Heart right ventricle (tissue), 16 donors: ENCODE data around the gene CLRN2. TPM values are rescaled to one million over a fixed set of nuclear protein-coding genes. Genes with fewer than 3 reads are reported as not detected.

Experiments
- ATAC-seq, 8 donors: fragments of 200-7000 bp; cut with Tn5 transposase; one replicate each; pipeline ENCODE4 v1.9.1; 2020; ENCODE audit warnings: mild to moderate bottlenecking in 8 of 8, moderate library complexity in 8 of 8, moderate number of reproducible peaks in 1 of 8
- DNase-seq, 2 donors: peaks; one replicate each; pipeline ENCODE4 v3.0.0-alpha.2; 2020
- H3K27ac ChIP-seq, 10 donors: fragments of 200-600 bp; sonication (generic) in 2 of 10; one replicate each; pipeline versions ENCODE4 v1.5.0 to v1.8.0; 2020 to 2022; ENCODE audit warnings: mild to moderate bottlenecking in 3 of 10
- H3K27me3 ChIP-seq, 7 donors: fragments of 200-600 bp; one replicate each; pipeline ENCODE4 v1.8.0; 2021 to 2022; ENCODE audit warnings: mild to moderate bottlenecking in 2 of 7
- H3K36me3 ChIP-seq, 9 donors: fragments of 200-600 bp; sonication (generic) in 1 of 9; one replicate each; pipeline versions ENCODE4 v1.5.0 to v1.8.0; 2020 to 2022; ENCODE audit warnings: mild to moderate bottlenecking in 2 of 9
- H3K4me1 ChIP-seq, 9 donors: fragments of 200-600 bp; sonication (generic) in 1 of 9; one replicate each; pipeline versions ENCODE4 v1.5.0 to v1.8.0; 2020 to 2022; ENCODE audit warnings: mild to moderate bottlenecking in 4 of 9
- H3K4me3 ChIP-seq, 10 donors: fragments of 200-600 bp; sonication (generic) in 2 of 10; one replicate each; pipeline versions ENCODE4 v1.5.0 to v1.8.0; 2020 to 2022; ENCODE audit warnings: mild to moderate bottlenecking in 7 of 10, moderate library complexity in 2 of 10
- H3K9me3 ChIP-seq, 11 donors: fragments of 200-600 bp in 10 of 11; sonication (generic) in 2 of 11; one replicate each; pipeline versions ENCODE4 v1.5.0 to v1.8.0; 2013 to 2022; ENCODE audit warnings: mild to moderate bottlenecking in 2 of 11, control low read depth in 1 of 11, moderate library complexity in 1 of 11
- CTCF ChIP-seq, 9 donors: fragments of 200-600 bp; sonication (generic) in 2 of 9; IDR thresholded peaks; one replicate each; pipeline versions ENCODE4 v1.5.0 to v1.8.0; 2021 to 2022; ENCODE audit warnings: antibody characterized with exemption in 9 of 9, mild to moderate bottlenecking in 5 of 9, moderate library complexity in 1 of 9
- WGBS, 2 donors: extraction: QIAGEN DNeasy Blood & Tissue Kit; methylation state at CpG; one replicate each; pipeline ENCODE4 v1.1.7; 2013; ENCODE audit warnings: inconsistent platforms in 1 of 2; 5-methylcytosine and 5-hydroxymethylcytosine counted together
- intact Hi-C, 10 donors: fragments of 100-400 bp; cut with DNase I; formaldehyde crosslinking; loops; one replicate each; pipeline versions ENCODE4 v1.11.1 to v1.14.2; 2022
- polyA plus RNA-seq, 2 donors: library from polyadenylated mRNA; stranded (reverse); fragments of 200-250 nt; gene quantifications; one replicate each; pipeline ENCODE4 v1.2.3, GENCODE V29; 2013
- total RNA-seq, 10 donors: library from RNA; stranded (reverse); fragmentation: NEBNext Ultra II Directional in 3 of 10; extraction: Animal tissue kit (Norgen Biotek cat#: 25700) in 3 of 10; gene quantifications; one replicate each; pipeline versions ENCODE4 v1.2.1 to v1.2.4, GENCODE V29; 2021 to 2023
- donor health status: Arrhythmogenic right ventricular cardiomyopathy.
- donor health status: ischemic (EF 13 %, LVEDD 7.1; RV severe dilation, severe dysfunction).
- donor health status: healthy with polysubstance abuse.
- donor health status: DM: no; HTN: yes; CAD: no.
- donor health status: DM: no; HTN: no; CAD: no.
- donor health status: ischemic (EF 25% LVEDD 6.9; RV normal size, moderate dysfunction).
- donor health status: ischemic (EF 25% LVEDD 5.7; RV mildly dilated, moderate dysfunction).
- donor health status: healthy.
- donor health status: DM: yes; HTN: yes; CAD: no.
- donor health status: Ischemic cardiomyopathy.
- donor health status: ischemic (EF 35%, LVEDD 5.7; RV mildly dilated, moderate dysfunction).
- donor health status: nonischemic (EF 11% LVEDD 7.7; RV severe dilation, severe dysfunction).
- donor health status: DM: yes; HTN: yes; CAD: no.
- donor health status: PGD.
- donor health status: ischemic (EF 29% LVEDD 5.4; RV normal size, mild dysfunction).
- donor health status: nonischemic (EF 23%, LVEDD 6.1; RV moderate dilation, normal function).

CLRN2 gene
- total and polyA plus RNA-seq, 12 donors, result not detected

GRCh38 chr4:17494258-17495190, 20.4 kb upstream of the CLRN2 start:
- intact Hi-C loops, result no loop called here
- 82 to 83% methylated on average over 10 of the region's 10 CpGs for WGBS, 2 donors
- H3K9me3 ChIP-seq, result no peaks in the 10 kb centered on the region
- no peaks in the 10 kb centered on the region for H3K27me3 ChIP-seq
- DNase-seq (no peak), ATAC-seq (peak in 1 of 8 donors; percentile 57)
- no peak for TF ChIP-seq CTCF (IDR thresholded peaks at IDR 0.05)
- no peak overlapping the region for H3K4me3 ChIP-seq
- no peak overlapping the region for H3K27ac ChIP-seq
- H3K4me1 ChIP-seq, result peaks cover 0 to 24% (median 7%) of the 10 kb centered on the region in 9 donors
- H3K36me3 ChIP-seq, result peaks cover 0 to 97% (median 25%) of the 10 kb centered on the region in 9 donors

GRCh38 chr4:17497890-17498523, 17.0 kb upstream of the CLRN2 start:
- 90 to 94% methylated on average over 7 of the region's 7 CpGs for WGBS, 2 donors
- H3K27ac ChIP-seq, result no peak overlapping the region
- H3K27me3 ChIP-seq, result no peaks in the 10 kb centered on the region
- peaks cover 0 to 98% (median 54%) of the 10 kb centered on the region in 9 donors for H3K36me3 ChIP-seq
- peaks cover 0 to 13% (median 0%) of the 10 kb centered on the region in 9 donors for H3K4me1 ChIP-seq
- TF ChIP-seq CTCF (IDR thresholded peaks at IDR 0.05), result no peak
- DNase-seq, result no peak
- no peak overlapping the region for H3K4me3 ChIP-seq
- no peaks in the 10 kb centered on the region for H3K9me3 ChIP-seq
- intact Hi-C loops, result no loop called here
- ATAC-seq, result no peak

DNA sequence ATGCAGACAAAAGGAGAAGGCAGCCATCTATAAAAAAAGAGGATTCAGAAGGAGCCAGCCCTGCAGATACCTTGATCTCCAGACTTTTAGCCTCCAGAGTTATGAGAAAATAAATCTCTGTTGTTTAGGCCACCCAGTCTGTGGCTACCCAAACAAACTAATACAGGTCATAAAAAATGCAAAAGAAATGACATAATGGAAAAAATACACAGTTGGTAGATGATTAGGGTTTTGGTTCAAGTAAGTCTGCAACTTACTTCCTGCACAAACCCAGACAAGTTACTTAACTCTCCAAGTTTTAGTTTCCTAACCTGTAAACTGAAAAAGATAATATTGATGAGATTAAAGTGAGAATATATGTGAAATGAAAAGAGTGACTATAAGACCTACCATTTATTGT, 14.4 kb upstream of the CLRN2 start:
- H3K36me3 ChIP-seq, result peaks cover 0 to 99% (median 50%) of the 10 kb centered on the region in 9 donors
- no peaks in the 10 kb centered on the region for H3K27me3 ChIP-seq
- H3K27ac ChIP-seq, result no peak overlapping the region
- H3K4me3 ChIP-seq, result no peak overlapping the region
- no peak for TF ChIP-seq CTCF (IDR thresholded peaks at IDR 0.05)
- intact Hi-C loops, result no loop called here
- H3K4me1 ChIP-seq, result no peaks in the 10 kb centered on the region
- ATAC-seq, result no peak
- H3K9me3 ChIP-seq, result no peaks in the 10 kb centered on the region
- DNase-seq, result no peak

- peaks cover 0 to 100% (median 49%) of the 10 kb centered on the region in 9 donors for H3K36me3 ChIP-seq
- 95 to 97% methylated on average over 3 of the region's 3 CpGs for WGBS, 2 donors
Measured at GRCh38 chr4:17502756-17503155, 12.2 kb upstream of the CLRN2 start.

More at GRCh38 chr4:17502756-17503155, 12.2 kb upstream of the CLRN2 start:
- intact Hi-C loops, result no loop called here
- Histone ChIP-seq H3K4me1 (no peaks in the 10 kb centered on the region), H3K4me3 (no peak overlapping the region), H3K27ac (no peak overlapping the region), H3K9me3 (no peaks in the 10 kb centered on the region), H3K27me3 (no peaks in the 10 kb centered on the region)
- DNase-seq (no peak), ATAC-seq (no peak)
- TF ChIP-seq CTCF (IDR thresholded peaks at IDR 0.05), result no peak
